ENCODE results near the gene RNMT. TPM values are rescaled to one million over a fixed set of nuclear protein-coding genes. Genes with fewer than 3 reads are reported as not detected.
"Not testable (repeated sequence)": the region's sequence is repeated elsewhere in the genome, so short reads cannot be mapped to it uniquely, and the experiment has no call there.

Gene RNMT
- total RNA-seq, result 22.2 TPM
- long read RNA-seq, full-length matches to known transcripts, result 3 of 4 reads
- long read RNA-seq, partial matches to known transcripts, result 0 of 4 reads
- long read RNA-seq, other reads (novel, unspliced or antisense), result 1 of 4 reads

- ATAC-seq (peak; percentile 98), DNase-seq (ENCODE audit: missing footprints) (peak; percentile 99)
- intact Hi-C loops (cut with DNase I), result loop anchor here (2.0 to 5.0 kb wide), 3 partner anchors 86 to 510 kb away; no protein-coding TSS in a partner anchor
Measured at GRCh38 chr18:13726232-13726971, at the start of gene RNMT, which contains the start of gene FAM210A. Gene RNMT (plus strand): TSS chr18:13726673. CDS start chr18:13731518, 4,845 bp downstream. Gene FAM210A (minus strand): TSS chr18:13726558. CDS start chr18:13682077, 44,481 bp downstream.

- ATAC-seq; DNase-seq (ENCODE audit: missing footprints); intact Hi-C loops (cut with DNase I): not testable (repeated sequence)
Measured at GRCh38 chr18:13677350-13677749, 49.1 kb upstream of the RNMT start.

GRCh38 chr18:13680612-13681011, 45.9 kb upstream of the RNMT start:
- DNase-seq (ENCODE audit: missing footprints) (no peak), ATAC-seq (peak; percentile 66)
- intact Hi-C loops (cut with DNase I), result no loop called here

GRCh38 chr18:13681701-13682100, 44.8 kb upstream of the RNMT start:
- ATAC-seq (no peak), DNase-seq (ENCODE audit: missing footprints) (no peak)
- intact Hi-C loops (cut with DNase I), result no loop called here

- ATAC-seq, result no peak
- intact Hi-C loops (cut with DNase I), result no loop called here
Measured at GRCh38 chr18:13684546-13684945, 41.9 kb upstream of the RNMT start.

GRCh38 chr18:13688191-13689136, 38.0 kb upstream of the RNMT start:
- intact Hi-C loops (cut with DNase I), result loop anchor here (5.0 kb wide), 1 partner anchor 34 kb away; no protein-coding TSS in a partner anchor
- peak; percentile 90 for ATAC-seq
- no peak for DNase-seq (ENCODE audit: missing footprints)

More at GRCh38 chr18:13684546-13684945, 41.9 kb upstream of the RNMT start:
- no peak for DNase-seq (ENCODE audit: missing footprints)

GRCh38 chr18:13690060-13690459, 36.4 kb upstream of the RNMT start:
- ATAC-seq; intact Hi-C loops (cut with DNase I); DNase-seq (ENCODE audit: missing footprints): not testable (repeated sequence)

GRCh38 chr18:13695337-13695736, 31.1 kb upstream of the RNMT start:
- intact Hi-C loops (cut with DNase I); DNase-seq (ENCODE audit: missing footprints); ATAC-seq: not testable (repeated sequence)

GRCh38 chr18:13696961-13697360, 29.5 kb upstream of the RNMT start:
- ATAC-seq, result no peak
- intact Hi-C loops (cut with DNase I), result no loop called here

GRCh38 chr18:13700153-13700552, 26.3 kb upstream of the RNMT start:
- no peak for DNase-seq (ENCODE audit: missing footprints)
- intact Hi-C loops (cut with DNase I), result no loop called here
- ATAC-seq, result no peak

More at GRCh38 chr18:13696961-13697360, 29.5 kb upstream of the RNMT start:
- DNase-seq (ENCODE audit: missing footprints), result no peak

- intact Hi-C loops (cut with DNase I), result no loop called here
- DNase-seq (ENCODE audit: missing footprints) (no peak), ATAC-seq (no peak)
Measured at GRCh38 chr18:13703899-13704298, 22.6 kb upstream of the RNMT start.

- ATAC-seq, result no peak
- no peak for DNase-seq (ENCODE audit: missing footprints)
- intact Hi-C loops (cut with DNase I), result no loop called here
Measured at GRCh38 chr18:13710414-13710831, 16.1 kb upstream of the RNMT start.

GRCh38 chr18:13712400-13713131, 13.9 kb upstream of the RNMT start:
- no peak for DNase-seq (ENCODE audit: missing footprints)
- intact Hi-C loops (cut with DNase I), result no loop called here
- peak; percentile 28 for ATAC-seq

GRCh38 chr18:13713455-13714055, 12.9 kb upstream of the RNMT start:
- DNase-seq (ENCODE audit: missing footprints), result no peak
- peak; percentile 23 for ATAC-seq
- intact Hi-C loops (cut with DNase I), result no loop called here

- intact Hi-C loops (cut with DNase I), result no loop called here
- DNase-seq (ENCODE audit: missing footprints) (no peak), ATAC-seq (no peak)
Measured at GRCh38 chr18:13715330-13715729, 11.1 kb upstream of the RNMT start.

GRCh38 chr18:13716916-13717315, 9.6 kb upstream of the RNMT start:
- no peak for ATAC-seq
- no peak for DNase-seq (ENCODE audit: missing footprints)
- intact Hi-C loops (cut with DNase I), result no loop called here

GRCh38 chr18:13720123-13720522, 6.3 kb upstream of the RNMT start:
- intact Hi-C loops (cut with DNase I), result loop anchor here (5.0 kb wide), 1 partner anchor 33 kb away; no protein-coding TSS in a partner anchor
- ATAC-seq (no peak), DNase-seq (ENCODE audit: missing footprints) (no peak)

GRCh38 chr18:13720847-13721246, 5.6 kb upstream of the RNMT start:
- DNase-seq (ENCODE audit: missing footprints), result no peak
- intact Hi-C loops (cut with DNase I), result loop anchor here (5.0 kb wide), 1 partner anchor 34 kb away; no protein-coding TSS in a partner anchor

More at GRCh38 chr18:13720847-13721246, 5.6 kb upstream of the RNMT start:
- ATAC-seq, result no peak
